BE2C (cell line): ENCODE results near the gene BMP6.

Experiments
- DNase-seq: peaks from one replicate; pipeline ENCODE4 v3.0.0-alpha.2; 2020
- H3K27me3 ChIP-seq: fragments of 250-450 bp; sonication (Bioruptor Pico); 2 replicates; pipeline ENCODE4 v1.5.1; 2020; ENCODE audit warnings: mild to moderate bottlenecking
- H3K36me3 ChIP-seq: fragments of 250-450 bp; sonication (Bioruptor Pico); 2 replicates; pipeline ENCODE4 v1.5.1; 2020; ENCODE audit warnings: mild to moderate bottlenecking
- H3K4me1 ChIP-seq: fragments of 250-450 bp; sonication (Bioruptor Pico); 2 replicates; pipeline ENCODE4 v1.5.1; 2020
- H3K4me3 ChIP-seq: 2 replicates; pipeline ENCODE4 v1.5.1; 2011; ENCODE audit warnings: low read depth, low read length
- H3K9me3 ChIP-seq: fragments of 250-450 bp; sonication (Bioruptor Pico); 2 replicates; pipeline ENCODE4 v1.5.1; 2020
- TF ChIP-seq, protein P1 (sequence below): IDR thresholded peaks from 2 replicates; pipeline ENCODE4 v1.5.1; 2012; ENCODE audit warnings: mild to moderate bottlenecking, low read depth, low read length

The BMP6 gene

DNA sequence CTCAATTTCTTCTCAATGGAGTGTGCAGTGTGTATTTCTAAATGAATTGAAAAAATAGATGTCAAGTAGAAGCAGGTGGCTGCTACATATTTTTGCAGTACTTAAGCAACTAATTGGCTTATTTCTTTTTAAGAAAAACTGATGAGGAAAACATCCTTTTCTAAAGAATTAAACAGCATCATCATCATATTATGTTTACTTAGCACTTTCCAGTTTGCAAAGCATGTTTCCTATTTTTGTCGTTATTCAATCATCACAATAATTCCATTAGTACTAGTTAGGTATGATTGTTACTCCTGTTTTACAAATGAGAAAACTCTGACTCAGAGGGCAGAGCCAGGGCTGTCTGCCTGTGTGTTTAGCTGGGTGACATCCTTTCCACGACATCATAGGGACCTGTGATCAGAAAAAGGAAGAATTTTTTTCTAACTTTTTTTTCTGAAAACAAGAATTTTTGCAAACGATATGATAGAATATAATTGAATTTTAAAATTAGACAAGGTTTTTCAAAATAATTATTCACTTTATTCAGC, 22.7 kb upstream of the BMP6 start:
- H3K36me3 ChIP-seq: no peaks in the 10 kb centered on the region
- DNase-seq: no peak
- H3K4me3 ChIP-seq: no peak overlapping the region
- peaks cover 30% of the 10 kb centered on the region for H3K27me3 ChIP-seq
- no peaks in the 10 kb centered on the region for H3K4me1 ChIP-seq
- TF ChIP-seq, protein P1, sequence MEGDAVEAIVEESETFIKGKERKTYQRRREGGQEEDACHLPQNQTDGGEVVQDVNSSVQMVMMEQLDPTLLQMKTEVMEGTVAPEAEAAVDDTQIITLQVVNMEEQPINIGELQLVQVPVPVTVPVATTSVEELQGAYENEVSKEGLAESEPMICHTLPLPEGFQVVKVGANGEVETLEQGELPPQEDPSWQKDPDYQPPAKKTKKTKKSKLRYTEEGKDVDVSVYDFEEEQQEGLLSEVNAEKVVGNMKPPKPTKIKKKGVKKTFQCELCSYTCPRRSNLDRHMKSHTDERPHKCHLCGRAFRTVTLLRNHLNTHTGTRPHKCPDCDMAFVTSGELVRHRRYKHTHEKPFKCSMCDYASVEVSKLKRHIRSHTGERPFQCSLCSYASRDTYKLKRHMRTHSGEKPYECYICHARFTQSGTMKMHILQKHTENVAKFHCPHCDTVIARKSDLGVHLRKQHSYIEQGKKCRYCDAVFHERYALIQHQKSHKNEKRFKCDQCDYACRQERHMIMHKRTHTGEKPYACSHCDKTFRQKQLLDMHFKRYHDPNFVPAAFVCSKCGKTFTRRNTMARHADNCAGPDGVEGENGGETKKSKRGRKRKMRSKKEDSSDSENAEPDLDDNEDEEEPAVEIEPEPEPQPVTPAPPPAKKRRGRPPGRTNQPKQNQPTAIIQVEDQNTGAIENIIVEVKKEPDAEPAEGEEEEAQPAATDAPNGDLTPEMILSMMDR: no peak
- no peaks in the 10 kb centered on the region; the same call in 1 of the 2 replicates for H3K9me3 ChIP-seq

DNA sequence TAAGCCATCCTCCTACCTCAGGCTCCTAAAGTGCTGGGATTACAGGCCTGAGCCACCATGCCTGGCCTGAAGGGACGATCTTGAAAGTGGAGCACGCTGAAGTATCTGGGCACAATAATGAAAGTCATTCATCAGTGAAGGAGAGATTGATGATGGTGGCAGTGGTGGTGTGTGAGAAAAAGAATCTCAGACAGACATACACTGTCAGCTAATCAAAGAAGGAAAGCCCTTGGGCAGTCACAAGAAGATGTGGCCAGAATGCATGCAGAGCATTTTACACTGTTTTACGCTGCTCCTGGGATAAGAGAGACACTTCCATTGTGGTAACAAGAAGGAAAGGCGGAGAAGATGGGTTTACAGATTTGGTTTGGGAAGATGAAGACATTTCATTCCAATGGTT, 20.4 kb upstream of the BMP6 start:
- H3K27me3 ChIP-seq: peaks cover 30% of the 10 kb centered on the region
- DNase-seq: no peak
- H3K4me3 ChIP-seq: no peak overlapping the region
- no peaks in the 10 kb centered on the region for H3K36me3 ChIP-seq
- TF ChIP-seq, protein P1: no peak
- H3K4me1 ChIP-seq: no peaks in the 10 kb centered on the region
- H3K9me3 ChIP-seq: no peaks in the 10 kb centered on the region; the same call in 1 of the 2 replicates

DNA sequence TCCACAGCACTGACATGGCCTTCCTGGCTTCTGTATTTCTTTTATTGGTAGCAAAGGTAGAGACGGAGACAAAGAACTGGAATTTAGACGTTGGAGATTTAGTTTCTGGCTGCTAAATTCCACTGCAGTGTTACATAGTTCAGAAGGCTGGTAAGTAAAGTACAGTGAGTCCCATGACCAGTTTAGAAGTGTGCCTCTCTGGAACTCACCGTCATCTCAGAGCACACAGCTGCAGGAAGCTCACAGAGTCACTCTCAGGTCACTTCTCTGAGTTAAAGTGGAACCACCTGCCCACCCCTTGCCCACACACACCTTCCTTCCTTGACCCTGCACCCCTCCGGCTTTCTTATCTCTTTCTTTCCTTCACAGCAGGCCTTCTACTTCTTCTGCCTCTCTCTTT, 19.6 kb upstream of the BMP6 start:
- Histone ChIP-seq H3K4me1 (no peaks in the 10 kb centered on the region), H3K36me3 (no peaks in the 10 kb centered on the region), H3K27me3 (peaks cover 30% of the 10 kb centered on the region), H3K9me3 (no peaks in the 10 kb centered on the region), H3K4me3 (no peak overlapping the region)
- TF ChIP-seq, protein P1: no peak
- DNase-seq: no peak

DNA sequence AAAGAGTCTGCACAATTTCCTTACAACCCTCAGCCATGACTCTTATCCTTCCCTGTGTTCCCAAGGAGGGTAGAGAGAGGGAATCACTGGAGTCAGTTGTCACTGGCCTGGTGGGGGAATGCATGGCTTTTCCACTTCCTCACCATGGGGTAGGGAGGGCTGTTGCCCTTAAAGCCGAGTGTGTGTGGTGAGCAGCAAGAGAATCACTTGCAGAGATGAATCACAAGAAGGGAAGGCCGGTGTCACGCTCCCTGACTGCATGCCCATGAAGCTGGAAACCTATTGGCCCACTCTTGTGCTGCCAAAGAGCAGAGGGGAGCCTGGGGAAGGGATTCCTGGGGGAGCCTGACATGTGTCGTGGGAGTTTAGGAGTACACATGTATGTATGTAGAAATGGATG, 18.1 kb upstream of the BMP6 start:
- Histone ChIP-seq H3K4me1 (no peaks in the 10 kb centered on the region), H3K27me3 (peaks cover 19% of the 10 kb centered on the region), H3K36me3 (no peaks in the 10 kb centered on the region), H3K9me3 (no peaks in the 10 kb centered on the region), H3K4me3 (no peak overlapping the region)
- TF ChIP-seq, protein P1: no peak
- DNase-seq: no peak

DNA sequence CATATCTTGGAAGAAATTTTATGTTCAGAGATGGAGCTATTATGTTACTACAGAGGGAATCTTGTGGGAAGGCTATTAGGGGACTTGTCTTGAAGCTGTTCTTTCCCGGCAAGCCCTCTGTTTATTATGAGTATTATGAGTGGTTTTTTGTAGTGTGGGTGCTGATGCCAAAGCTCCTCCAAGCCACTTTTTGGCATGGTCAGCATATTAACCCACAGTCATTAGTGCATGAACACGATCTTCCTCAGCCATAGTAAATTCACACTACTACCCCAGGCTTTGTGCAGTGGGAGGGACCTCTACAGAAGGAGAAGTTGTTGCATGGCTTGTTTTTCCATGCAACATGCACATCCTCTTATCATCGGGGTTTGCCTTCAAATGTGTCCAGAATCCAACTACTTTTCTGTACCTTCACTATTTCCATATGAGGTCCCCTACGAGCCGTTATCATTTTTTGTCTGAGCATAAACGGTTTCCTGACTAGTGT, 6.5 kb upstream of the BMP6 start:
- Histone ChIP-seq H3K36me3 (no peaks in the 10 kb centered on the region), H3K4me3 (no peak overlapping the region), H3K27me3 (peaks cover 20% of the 10 kb centered on the region), H3K4me1 (no peaks in the 10 kb centered on the region), H3K9me3 (no peaks in the 10 kb centered on the region)
- TF ChIP-seq, protein P1: no peak
- DNase-seq: no peak

DNA sequence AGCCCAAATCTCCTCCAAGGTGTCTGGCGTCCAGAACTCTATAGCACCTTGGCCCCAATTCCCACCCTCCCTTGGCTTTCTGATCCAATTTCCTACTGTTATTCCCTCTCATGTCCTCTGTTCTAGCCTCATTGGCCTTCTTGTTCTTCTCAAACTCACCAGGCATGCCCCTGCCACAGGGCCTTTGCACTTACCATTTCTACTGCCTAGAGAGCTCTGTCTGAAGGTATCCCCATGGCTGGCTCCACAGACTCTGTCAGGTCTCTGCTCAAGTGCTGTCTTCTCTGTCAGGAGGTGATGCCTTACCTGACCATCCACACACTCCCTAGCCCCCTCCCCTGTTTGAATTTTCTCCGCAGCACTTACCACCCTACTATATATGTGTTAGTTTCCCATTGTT, 5.6 kb upstream of the BMP6 start:
- no peaks in the 10 kb centered on the region for H3K36me3 ChIP-seq
- peaks cover 29% of the 10 kb centered on the region for H3K27me3 ChIP-seq
- no peak overlapping the region for H3K4me3 ChIP-seq
- TF ChIP-seq, protein P1: no peak
- no peaks in the 10 kb centered on the region for H3K4me1 ChIP-seq
- DNase-seq: no peak
- no peaks in the 10 kb centered on the region for H3K9me3 ChIP-seq
